ENCODE results near the gene DNAH12. TPM values are rescaled to one million over a fixed set of nuclear protein-coding genes. Genes with fewer than 3 reads are reported as not detected.

The DNAH12 gene
- total and polyA plus RNA-seq, 2 of the 4 experiments (the other 2 are of a cell fraction), result under 0.01 to 0.02 TPM

DNA sequence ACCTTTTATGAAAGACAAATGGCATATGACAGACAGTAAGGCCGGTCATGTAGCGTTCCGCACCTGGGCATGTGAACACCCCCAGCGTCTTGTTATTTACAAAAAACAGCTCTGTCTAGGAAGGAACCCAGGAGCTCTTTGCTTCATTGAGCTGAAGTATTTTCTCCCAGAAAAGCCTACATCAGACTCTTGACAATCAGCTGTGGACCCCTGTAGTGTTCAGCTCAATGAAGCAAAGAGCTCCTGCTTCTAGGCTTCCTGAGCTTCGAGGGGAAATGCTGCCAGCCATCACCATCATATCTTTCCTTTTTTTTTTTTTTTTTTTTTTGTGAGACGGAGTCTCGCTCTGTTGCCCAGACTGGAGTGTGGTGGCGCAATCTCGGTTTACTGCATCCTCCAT, 255.7 kb downstream of the DNAH12 start:
- Histone ChIP-seq H3K18ac (ENCODE audit: low read depth, low read length) (no peak overlapping the region), H2AK5ac (ENCODE audit: low read depth, low read length) (no peak overlapping the region), H3K4ac (ENCODE audit: low read depth, low read length) (no peak overlapping the region), H3K56ac (ENCODE audit: extremely low read depth, insufficient read depth, low read length) (no peak overlapping the region), H2AK9ac (replicated peaks; ENCODE audit: low read depth, low read length, poor library complexity) (no peak overlapping the region), H3K4me3 (ENCODE audit: insufficient read depth, low read depth, low read length) (no peak overlapping the region), H2AFZ (replicated peaks; ENCODE audit: low read length, poor library complexity) (no peak overlapping the region), H4K20me1 (ENCODE audit: insufficient read depth, low read length) (no peaks in the 10 kb centered on the region), H3K9me3 (ENCODE audit: control insufficient read depth, insufficient read depth, low read length) (no peaks in the 10 kb centered on the region), H3K36me3 (ENCODE audit: control insufficient read depth, insufficient read depth, low read length) (no peaks in the 10 kb centered on the region), H3K79me1 (ENCODE audit: low read depth in 1 of 2, low read length in 2 of 2) (no peaks in the 10 kb centered on the region), H3K27me3 (ENCODE audit: control insufficient read depth, insufficient read depth, low read length) (peaks cover 4% of the 10 kb centered on the region), H3K14ac (replicated peaks; ENCODE audit: low read depth, low read length) (no peak overlapping the region), H3K9ac (ENCODE audit: low read depth, low read length) (no peak overlapping the region), H3K4me2 (ENCODE audit: low read depth, low read length) (no peak overlapping the region), H3K27ac (ENCODE audit: insufficient read depth, low read length) (no peak overlapping the region), H2BK120ac (ENCODE audit: low read depth, low read length) (no peak overlapping the region), H4K5ac (ENCODE audit: low read depth, low read length) (no peak overlapping the region), H3K4me1 (ENCODE audit: control insufficient read depth, insufficient read depth, low read length) (no peaks in the 10 kb centered on the region), H3K9me1 (ENCODE audit: insufficient read depth, low read length) (no peaks in the 10 kb centered on the region; the same call in 1 of the 2 replicates), H2BK5ac (ENCODE audit: low read depth, low read length, poor library complexity, severe bottlenecking) (no peak overlapping the region), H3K23ac (ENCODE audit: low read depth, low read length) (no peak overlapping the region), H4K91ac (ENCODE audit: insufficient read depth, low read depth, low read length) (no peak overlapping the region), H2BK15ac (ENCODE audit: low read depth, low read length) (no peak overlapping the region), H4K8ac (ENCODE audit: low read depth in 2 of 2, low read length in 2 of 2) (no peak overlapping the region), H2BK20ac (ENCODE audit: low read depth, low read length) (no peak overlapping the region)
- in situ Hi-C loops (cut with MboI; ENCODE audit: low sequenced_read_pairs), result no loop called here
- DNase-seq, result no peak
- no TSS peak for BruUV-seq (replicated peaks)
- intact Hi-C loops (cut with micrococcal nuclease), result no loop called here
- TF ChIP-seq CTCF (conservative IDR thresholded peaks at IDR 0.05; ENCODE audit: low read depth, low read length) (no peak), RCOR1 (IDR thresholded peaks at IDR 0.05; ENCODE audit: insufficient replicate concordance, low read length) (no peak), POLR2A (IDR thresholded peaks at IDR 0.05; ENCODE audit: low read depth, low read length) (no peak), CEBPB (IDR thresholded peaks at IDR 0.05; ENCODE audit: low read depth, low read length) (no peak), RFX5 (IDR thresholded peaks at IDR 0.05; ENCODE audit: low read depth, low read length) (no peak), MAFK (IDR thresholded peaks at IDR 0.05; ENCODE audit: low read depth, low read length) (no peak), RAD21 (IDR thresholded peaks at IDR 0.05; ENCODE audit: low read length) (no peak), CHD1 (IDR thresholded peaks at IDR 0.05; ENCODE audit: low read depth, low read length) (no peak), MAZ (IDR thresholded peaks at IDR 0.05; ENCODE audit: borderline replicate concordance, low read depth, low read length) (no peak), SMC3 (IDR thresholded peaks at IDR 0.05; ENCODE audit: low read depth, low read length) (no peak)
- no CpG with 5 or more reads among the region's 9 CpGs for WGBS, 2 experiments (ENCODE audit: extremely low coverage in 2 of 2, insufficient read length in 1 of 2)
- ATAC-seq (ENCODE audit: low read depth), result no peak
- ChIA-PET POLR2A (ENCODE audit: unreplicated experiment) (no interaction called here), CTCF (no interaction called here)
- dilution Hi-C loops (cut with HindIII; ENCODE audit: low sequenced_read_pairs, unreplicated experiment), result no loop called here

All from IMR-90 (cell line).